Stimulated activated CD4-positive, alpha-beta T cell treated with anti-CD3 and anti-CD28 coated beads, Interleukin-1b, Interleukin-23, amount 100 ng/mL, for 24 hours (primary cell): ENCODE results near the gene ESRRA.

Experiments
- DNase-seq, 4 experiments: peaks; one replicate each; pipeline ENCODE4 v3.0.0-alpha.2; 2020; ENCODE audit warnings: low read depth in 4 of 4, low spot score in 1 of 4

ESRRA gene

DNA sequence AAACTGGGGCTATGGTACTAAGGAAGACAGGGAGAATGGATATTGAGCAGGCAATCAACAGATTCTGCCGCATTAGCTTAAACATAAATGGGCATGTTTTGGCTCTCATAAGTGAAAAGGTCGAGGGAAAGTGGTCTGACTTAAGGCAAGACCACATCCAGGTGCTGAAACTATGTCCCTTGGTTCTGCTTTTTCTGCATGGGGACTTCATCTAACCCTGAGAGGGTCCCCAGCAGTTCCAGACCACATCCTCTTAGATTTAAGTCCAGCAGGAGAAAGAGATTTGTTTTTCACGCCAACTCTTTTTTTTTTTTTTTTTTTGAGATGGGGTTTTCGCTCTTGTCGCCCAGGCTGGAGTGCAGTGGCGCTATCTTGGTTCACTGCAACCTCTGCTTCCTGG, 59.1 kb downstream of the ESRRA start:
- DNase-seq: no peak

- no peak for DNase-seq
Observed at GRCh38 chr11:64364911-64365310, 59.6 kb downstream of the ESRRA start.
